DMS114 treated with DMSO at 0.1 percent for 48 hours (cell line): ENCODE measurements around the gene DUOX1.

Experiments used
- DNase-seq: peaks from one replicate; lab custom pipeline; 2025; ENCODE audit not compliant: unreplicated experiment; lab: John Stamatoyannopoulos, UW

DUOX1 gene

DNA sequence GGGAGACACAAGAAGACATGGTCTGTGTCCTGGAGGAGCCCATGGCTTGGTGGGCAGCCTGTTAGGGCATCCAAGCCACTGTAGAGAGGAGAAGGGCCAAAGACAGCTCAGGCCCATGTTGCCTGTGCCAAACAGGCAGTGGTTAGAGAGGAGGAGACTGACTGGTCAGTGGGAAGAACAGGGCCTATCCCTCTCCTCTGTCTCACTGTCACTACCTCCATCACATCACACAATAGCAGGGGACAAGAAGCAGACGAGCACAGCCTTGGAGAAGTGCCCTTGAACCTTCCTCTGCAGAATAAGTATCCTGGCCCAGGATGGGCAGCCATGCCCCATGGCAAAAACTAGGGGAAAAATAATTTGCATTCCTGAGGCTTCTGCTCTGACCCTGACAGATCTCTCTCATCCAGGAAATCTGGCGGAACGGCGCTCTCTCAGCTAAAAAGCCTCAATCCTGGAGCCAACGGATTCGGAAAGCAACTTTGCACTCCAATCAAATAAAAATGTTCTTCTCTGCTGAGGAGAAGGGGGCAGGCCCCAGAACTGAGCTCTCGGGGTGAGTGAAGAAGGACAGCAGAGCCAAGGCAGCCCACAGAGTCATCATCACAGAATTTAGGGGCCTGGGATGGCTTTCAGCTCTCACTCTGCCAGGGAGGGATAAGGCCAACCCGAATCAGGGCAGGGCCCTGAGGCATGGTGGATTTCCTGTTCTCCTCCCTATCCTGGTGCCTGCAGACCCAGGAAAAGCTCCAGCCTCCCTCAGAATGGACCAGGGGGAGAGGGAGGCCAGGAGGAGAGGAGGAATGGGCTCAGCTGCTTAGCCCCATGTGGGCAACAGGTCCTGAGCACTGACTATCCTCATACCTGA, 56.3 kb downstream of the DUOX1 start:
- no peak for DNase-seq

DNA sequence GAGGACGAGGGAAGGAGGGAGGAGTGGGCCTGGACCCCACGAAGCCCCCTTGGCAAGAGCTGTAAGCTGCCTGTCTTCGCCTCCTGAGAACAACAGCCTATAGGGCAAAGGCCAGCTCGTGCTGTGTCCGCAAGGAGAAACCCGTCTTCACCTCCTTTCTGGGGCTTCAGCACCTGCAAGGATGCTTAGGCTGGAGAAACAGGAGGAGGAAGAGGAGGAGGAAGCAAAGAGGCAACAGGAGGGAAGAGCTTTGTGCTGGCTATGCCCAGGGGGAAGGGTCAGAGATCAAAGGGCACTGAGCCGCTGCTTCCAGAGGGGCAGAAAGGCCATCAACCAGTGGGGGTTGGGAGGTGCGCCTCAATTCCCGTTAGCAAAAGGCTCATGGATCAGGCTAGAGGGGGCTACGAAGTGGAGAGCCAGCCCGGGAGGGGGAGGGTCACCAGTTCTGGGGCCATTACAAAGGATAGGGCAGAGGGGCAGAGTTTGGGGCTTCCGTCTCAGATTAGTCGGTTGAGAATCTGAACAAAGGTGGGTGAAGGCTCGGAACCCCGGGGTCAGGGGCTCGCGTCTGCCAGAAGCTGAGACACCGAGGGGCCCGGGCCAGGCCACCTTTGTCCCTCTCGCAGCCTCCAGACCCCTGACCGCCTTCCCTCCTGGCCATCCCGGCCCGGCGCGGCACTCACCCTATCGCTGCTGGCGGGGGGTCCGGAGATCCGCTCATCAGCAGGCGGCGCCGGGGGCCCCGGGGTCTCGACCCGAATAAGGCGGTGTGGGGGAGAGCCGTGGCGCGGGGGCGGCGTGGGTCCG, 57.2 kb downstream of the DUOX1 start:
- DNase-seq: no peak

- DNase-seq: no peak
Measured at GRCh38 chr15:45187578-45187893, 57.7 kb downstream of the DUOX1 start.

DNA sequence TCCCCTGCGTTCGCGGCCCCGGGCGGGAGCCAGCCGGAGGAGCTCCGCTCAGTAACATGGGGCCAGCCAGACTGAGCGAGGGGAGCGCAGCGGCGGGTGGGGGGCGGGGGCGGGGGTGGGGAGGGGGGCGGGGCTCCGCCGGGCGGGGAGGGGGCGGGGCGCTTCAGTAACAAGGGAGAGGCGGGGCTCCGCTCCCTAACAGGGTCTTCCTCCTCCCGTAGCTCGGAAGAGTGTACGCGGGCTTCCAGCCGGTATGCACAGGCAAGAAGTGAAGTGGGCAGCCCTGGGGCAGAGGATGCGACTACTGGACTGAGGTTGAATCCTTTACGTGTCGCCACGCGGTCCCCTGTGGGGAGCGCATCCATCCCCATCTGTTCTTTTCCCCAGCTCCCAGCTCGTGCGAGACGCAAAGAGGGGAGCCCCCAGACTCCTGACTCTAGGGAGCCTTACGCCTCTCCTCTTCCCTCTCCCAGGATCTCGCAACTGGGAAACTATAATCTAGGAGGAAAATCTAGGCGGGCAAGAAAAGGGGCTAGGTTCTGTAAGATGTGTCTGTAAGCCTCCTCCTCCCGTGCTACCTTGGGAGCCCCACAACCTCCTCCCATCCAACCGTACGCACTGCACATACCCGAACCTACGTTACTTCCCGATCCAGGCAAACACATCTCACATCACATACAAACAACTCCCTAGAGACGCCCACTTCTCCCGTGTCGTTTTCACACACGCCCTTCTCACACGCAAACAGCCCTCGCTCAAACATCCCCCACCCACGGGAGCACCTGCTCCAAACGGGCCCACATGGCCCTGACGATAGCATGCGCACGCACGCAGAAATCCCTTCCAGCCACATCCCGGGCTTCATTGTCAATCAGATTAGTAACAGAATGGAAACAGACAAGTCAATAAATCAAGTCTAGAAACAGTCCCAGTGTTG, 58.4 kb downstream of the DUOX1 start, which contains the start of gene SHF:
Gene SHF (minus strand): TSS at position 73 of the 937 bp plus-strand sequence. CDS start 15 bp downstream, at position 58.
- no peak for DNase-seq

DNA sequence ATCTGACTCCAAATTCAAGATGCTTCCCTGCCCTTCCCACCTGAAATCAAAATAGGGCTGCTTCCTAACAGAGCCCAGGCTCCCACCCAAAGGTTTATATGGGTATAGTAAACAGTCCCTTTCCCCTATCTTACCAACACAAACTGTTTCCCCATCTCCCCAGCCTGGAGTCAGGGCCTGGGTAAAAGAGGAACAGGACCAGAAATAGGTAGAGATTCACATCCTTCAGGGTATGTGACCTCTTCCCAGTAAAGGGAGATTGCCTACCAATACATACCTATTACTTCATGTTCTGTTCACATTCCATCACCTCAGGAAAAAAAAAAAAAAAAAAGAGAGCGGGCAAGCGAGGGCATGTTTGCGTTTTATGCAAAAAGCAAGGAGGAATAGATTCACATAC, 67.7 kb downstream of the DUOX1 start:
- DNase-seq: no peak

DNA sequence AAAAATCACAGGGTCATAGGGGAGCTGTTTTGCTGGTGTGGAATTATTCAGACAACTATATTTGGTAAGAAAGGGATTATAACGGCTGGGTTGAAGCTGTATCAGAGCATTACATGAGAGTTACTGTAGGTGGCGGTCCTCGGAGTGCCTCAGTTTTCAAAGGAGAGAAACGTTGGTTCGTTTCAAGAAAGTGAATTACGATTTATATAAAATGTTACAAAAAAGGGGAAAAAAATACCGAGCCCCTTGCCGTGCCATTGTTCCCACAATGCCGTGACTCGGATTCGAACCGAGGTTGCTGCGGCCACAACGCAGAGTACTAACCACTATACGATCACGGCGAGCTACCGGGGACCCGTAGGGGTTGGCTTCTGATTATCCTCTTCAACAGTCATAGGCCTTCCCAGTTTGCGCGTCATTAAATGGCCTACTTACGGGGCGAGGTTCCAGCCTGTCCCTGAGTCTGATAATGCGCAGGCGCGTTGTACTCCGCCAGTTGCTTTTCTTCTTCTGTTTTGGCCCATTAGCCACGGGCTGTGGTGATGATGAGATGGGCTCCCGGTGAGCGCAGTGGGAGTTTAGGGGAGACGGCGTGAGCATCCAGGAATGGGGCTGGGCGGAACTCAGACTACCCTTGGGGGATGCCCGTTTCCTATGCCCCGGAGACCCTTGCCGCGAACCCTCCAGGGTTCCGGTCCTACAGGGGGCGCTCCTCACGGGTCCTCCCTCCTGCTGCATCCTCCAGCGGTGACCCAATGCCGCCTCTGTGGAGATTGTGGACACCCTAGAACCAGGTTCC, 68.7 kb downstream of the DUOX1 start:
- DNase-seq: peak; percentile 95

- peak; percentile 20 for DNase-seq
Measured at GRCh38 chr15:45199136-45199810, 69.5 kb downstream of the DUOX1 start.

DNA sequence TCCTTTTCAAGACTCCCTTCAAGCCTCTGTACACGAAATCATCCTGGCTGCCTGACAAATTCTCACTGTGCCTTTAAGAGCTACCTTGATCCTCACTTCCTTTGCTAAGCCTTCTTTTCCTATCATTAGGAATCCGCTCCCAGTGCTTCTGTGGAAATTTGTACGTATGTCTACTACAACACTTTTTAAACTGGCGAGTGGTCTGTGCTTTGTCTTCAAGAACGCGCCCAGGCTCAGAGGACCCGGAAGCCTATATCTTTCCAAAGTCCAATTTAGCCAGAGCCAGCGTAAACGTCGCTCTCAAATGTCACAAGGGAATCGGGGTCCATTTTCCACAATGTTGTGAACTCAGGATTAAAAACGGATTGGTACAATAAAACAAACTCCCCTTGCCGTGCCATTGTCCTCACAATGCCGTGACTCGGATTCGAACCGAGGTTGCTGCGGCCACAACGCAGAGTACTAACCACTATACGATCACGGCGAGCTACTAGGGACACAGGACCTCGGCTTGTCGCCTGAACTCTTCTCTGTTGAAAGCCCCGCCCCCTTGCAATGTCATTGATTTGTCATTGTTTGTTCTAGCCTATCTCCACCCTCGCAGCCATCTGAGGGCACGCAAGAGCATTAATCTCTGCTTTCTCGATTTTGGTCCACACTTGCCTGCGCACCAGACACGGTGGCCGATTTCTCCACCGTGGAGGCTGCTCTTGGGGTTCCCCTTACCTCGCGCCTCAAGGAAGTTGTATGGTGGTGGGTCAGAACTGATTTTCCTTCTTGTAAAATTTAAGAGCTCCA, 70.4 kb downstream of the DUOX1 start:
- peak; percentile 88 for DNase-seq

DNA sequence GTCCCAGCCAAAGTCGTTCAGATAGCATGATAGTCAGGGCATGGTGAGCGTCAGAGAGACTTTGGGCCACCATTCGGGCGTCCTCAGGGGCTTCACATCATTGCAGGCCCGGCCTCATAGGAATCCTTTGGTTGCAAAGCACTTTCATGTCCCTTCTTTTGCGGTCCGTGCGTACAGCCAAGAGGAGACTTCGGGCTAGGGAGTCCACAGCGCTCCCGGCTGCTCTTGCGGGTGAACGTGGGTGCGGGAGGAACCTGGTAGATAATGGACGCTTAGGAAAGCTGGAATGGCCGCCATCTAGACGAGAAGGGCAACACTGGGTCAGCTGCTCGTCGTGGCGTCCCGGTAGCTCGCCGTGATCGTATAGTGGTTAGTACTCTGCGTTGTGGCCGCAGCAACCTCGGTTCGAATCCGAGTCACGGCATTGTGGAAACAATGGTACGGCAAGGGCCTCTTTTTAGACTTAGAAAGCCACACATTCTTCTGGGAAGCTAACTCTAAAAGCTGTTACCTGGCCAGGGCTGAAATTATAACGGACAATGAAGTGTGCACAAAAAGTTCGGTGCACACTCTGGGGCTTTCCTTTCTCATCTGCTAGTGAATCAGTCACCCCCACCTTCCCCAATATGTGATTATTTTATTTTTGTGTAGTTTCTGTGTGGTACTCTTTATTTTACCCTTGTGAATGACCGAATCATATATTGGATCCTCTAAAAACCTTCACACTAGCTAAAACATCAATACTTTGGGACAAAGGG, 71.2 kb downstream of the DUOX1 start:
- peak; percentile 69 for DNase-seq

GRCh38 chr15:45201557-45201859, 71.7 kb downstream of the DUOX1 start:
- no peak for DNase-seq

DNA sequence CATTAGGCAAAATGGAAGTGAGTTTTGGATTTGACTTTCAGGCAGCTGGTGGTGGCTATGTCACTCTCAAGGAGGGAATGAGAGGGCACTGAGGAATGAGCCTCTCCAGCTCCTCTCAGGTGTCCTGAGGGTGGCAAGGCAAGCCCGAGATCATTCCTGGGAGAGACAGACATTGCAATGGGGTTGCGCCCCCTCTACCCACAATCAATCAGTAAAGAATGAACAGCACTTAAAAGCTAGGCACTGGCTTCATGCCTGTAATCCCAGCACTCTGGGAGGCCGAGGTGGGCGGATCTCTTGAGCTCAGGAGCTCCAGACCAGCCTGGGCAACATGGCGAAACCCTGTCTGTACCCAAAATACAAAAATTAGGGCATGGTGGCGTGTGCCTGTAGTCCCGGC, 72.1 kb downstream of the DUOX1 start:
- DNase-seq: no peak

GRCh38 chr15:45203182-45203581, 73.4 kb downstream of the DUOX1 start:
- no peak for DNase-seq

DNA sequence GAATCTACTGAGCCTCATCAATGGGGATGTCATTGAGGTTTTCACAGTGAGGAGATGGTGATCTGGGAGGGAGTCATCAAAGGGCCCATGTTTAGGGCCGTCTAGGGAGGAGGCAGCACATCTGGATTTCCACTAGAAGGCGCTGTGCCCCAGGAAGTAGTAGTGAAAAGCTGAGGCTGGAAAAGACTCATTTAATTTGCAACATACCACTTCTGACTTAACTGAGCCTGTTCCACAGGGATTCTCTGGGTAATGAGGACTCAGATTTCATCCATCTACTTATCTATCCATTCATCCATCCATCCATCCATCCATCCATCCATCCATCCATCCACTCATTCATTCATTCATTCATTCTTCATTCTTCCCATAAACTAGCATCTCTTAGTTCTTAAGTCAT, 75.4 kb downstream of the DUOX1 start:
- peak; percentile 64 for DNase-seq

DNA sequence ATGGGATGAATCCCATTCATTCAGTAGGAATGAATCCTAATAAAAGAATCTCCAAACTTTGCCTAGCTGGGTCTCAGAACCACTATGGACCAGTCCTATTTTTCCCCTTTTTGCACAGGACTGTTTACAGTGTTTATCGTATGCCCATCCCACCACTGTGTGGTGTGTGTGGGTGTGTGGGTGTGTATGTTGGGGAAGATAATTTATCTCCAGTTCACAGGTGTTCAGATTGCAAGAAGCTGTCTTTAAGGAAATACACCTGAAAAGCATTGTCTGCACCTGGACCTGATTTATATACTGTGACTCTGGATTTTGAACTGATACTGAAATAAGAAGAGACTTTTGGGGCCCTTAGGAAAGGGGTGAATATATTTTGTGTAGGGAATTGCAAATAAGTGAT, 82.7 kb downstream of the DUOX1 start:
- no peak for DNase-seq
